GM19455 (cell line): ENCODE data around the gene HMGXB4.
A peak's percentile ranks its signal among the peaks of the same experiment; 100 is the strongest.
"Not testable (repeated sequence)": the region's sequence is repeated elsewhere in the genome, so short reads cannot be mapped to it uniquely, and the experiment has no call there.

ENCODE experiments used
- ATAC-seq: cut with Tn5 transposase; IDR thresholded peaks from one replicate; pipeline ENCODE4 v1.9.1; 2021; ENCODE audit not compliant: unreplicated experiment

The HMGXB4 gene

GRCh38 chr22:35257321-35258190 is at the start of gene HMGXB4:
Gene HMGXB4 (plus strand): TSS chr22:35257493. CDS start chr22:35262391, 4,898 bp downstream.
- peak; percentile 84 for ATAC-seq

- no peak for ATAC-seq
Measured at GRCh38 chr22:35208003-35208402, 49.3 kb upstream of the HMGXB4 start.

- ATAC-seq: no peak
Measured at GRCh38 chr22:35209203-35209602, 48.1 kb upstream of the HMGXB4 start.

- ATAC-seq: no peak
Measured at GRCh38 chr22:35212009-35212408, 45.3 kb upstream of the HMGXB4 start.

DNA sequence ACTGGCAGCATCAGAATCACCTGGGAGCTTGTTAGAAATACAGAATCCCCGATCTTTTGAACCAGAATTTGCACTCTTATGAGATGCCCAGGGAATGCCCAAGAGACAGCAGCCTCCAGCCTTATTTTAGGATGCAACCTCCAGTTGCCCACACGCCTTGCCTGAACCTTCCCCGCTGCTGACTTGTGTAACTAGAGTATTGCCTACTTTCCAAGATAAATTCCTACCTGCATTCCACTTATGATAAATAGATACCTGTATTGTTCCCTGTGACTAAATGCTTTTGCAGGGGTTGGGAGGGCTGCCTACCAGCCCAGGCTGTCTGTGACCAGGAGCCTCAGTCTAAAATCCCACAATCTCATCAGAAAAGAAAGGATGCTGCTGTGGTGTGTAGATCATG is 44.3 kb upstream of the HMGXB4 start:
- ATAC-seq: no peak

- ATAC-seq: no peak
Measured at GRCh38 chr22:35214968-35215367, 42.3 kb upstream of the HMGXB4 start.

GRCh38 chr22:35215993-35216392 is 41.3 kb upstream of the HMGXB4 start:
- no peak for ATAC-seq

DNA sequence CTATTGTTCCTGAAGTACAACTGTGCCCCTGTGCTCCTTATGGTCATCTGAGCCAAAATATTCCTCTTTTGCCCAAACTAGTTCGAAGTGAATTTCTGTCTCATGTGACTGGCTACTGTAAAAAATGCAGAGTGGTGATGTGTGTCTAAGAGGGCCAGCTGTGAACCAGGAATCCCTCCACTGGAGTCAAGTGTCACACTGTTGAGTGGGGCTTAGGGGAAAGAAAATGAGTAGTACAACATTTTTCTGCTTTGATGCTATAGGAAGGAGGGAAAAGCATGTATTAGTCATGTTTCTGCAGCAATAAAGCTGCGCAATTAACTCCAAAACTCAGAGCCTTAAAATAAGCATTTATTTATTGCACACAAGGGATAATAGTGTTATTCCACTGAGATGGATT is 39.8 kb upstream of the HMGXB4 start:
- no peak for ATAC-seq

DNA sequence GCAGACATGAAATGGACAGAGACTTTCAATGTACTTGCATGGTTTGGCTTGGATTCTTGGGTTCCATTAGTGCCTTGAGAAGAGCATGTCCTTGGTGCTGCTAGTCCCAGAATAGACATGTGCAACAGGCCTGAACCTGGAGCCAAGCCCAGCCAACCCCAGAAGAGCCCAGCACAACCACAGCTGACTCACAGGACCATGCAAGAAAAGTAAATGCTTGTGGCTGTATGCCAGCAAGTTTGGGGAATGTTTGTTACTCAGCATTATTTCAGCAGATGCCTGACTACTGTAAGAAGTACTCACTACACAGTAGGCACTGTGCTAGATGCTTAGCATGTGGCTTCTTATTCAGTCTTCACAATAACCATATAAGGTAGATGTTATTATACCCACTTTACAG is 39.2 kb upstream of the HMGXB4 start:
- ATAC-seq: no peak

DNA sequence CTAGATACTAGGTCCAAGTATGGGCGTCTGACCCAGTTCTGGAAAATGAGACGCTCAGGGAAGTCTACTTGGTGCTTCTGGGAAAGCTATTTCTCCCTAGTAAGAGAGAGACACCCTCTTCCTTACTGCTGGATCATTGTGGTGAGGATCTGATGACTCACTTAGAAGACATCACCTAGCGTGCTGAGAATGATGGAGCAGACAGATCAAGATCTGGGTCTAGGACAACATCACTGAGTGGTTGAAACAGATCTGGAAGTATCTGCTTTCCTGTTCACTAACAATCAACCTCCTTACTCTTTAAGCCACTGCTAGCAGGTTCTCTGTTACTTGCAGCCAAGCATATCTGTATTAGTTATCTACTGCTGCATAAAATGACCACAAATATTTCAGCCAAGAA is 38.3 kb upstream of the HMGXB4 start:
- no peak for ATAC-seq

DNA sequence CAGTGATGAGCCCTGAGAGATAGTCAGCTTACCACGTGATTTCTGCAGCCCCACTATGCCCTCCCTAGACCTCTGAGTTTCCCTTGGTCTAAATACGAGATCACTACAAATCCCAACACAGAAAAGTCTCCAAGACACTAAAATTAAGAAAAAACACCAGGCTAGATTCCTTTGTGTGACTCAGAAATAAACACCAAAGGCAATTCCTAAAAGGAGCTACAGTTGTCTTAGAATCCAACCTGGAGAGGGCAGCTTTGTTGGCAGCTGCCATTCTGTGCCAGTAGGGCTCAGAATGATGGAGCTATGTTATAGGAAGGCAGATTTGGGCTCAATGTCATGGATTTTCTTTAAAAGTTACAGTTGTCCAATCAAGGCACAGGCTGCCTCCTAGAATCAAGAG is 37.1 kb upstream of the HMGXB4 start:
- ATAC-seq: no peak

DNA sequence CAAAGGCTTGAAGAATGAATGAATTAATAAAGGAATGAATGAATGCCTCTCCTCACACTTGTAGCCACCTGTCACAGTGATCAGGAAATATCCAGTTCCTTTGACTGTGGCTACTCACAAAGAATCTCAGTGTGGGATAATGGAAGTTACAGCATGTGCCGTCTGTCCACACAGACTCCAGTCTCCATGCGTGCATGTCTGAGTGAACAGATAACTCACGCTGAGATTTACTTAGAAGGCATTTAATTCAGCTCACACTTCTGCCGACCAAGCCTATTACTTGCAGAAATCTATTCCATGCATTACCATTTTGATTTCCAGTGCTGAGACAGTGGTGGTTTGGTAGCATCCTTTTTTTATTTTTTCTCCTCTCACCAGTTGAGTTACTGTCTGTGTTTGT is 32.3 kb upstream of the HMGXB4 start:
- no peak for ATAC-seq

- no peak for ATAC-seq
Measured at GRCh38 chr22:35226958-35227647, 30.2 kb upstream of the HMGXB4 start.

DNA sequence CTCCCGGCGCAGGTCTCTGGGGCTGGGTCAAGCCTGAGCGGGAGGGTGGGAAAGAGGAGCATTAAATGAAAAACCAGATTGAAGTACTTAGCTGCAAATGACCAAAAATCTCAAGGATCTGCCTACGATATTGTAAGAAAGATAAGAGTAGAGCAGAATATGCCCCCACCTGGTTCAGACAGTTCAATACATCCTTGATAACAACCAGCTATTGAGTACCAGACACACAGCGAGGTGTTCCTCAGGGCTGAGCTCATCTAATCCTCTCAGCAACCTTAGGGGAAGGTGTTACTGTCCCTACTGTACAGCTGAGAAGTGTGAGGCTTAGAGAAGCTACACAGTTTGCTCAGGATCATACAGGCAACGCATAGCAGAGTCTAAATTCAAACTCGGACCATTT is 27.4 kb upstream of the HMGXB4 start:
- ATAC-seq: no peak

DNA sequence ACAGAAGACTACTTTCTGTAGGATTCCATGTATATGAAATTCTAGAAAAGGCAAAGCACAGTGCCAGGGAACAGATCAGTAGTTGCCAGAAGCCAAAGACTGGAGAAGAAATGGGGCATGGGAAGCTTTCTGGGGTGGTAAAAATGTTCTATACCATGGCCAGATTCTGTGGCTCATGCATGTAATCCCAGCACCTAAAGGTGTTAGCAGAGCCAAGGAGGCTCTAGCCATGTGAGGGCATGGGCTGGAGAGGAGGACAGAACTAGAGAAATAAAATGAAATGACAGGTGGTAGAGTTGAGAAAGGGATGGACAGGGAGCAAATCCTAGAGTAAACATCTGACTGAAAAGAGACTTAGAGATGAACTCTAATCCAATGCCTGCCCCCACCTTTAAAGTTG is 26.9 kb upstream of the HMGXB4 start:
- no peak for ATAC-seq

GRCh38 chr22:35230839-35231584 is 26.3 kb upstream of the HMGXB4 start:
- no peak for ATAC-seq

GRCh38 chr22:35231585-35232084 is 25.7 kb upstream of the HMGXB4 start:
- ATAC-seq: no peak

GRCh38 chr22:35238749-35239148 is 18.5 kb upstream of the HMGXB4 start:
- ATAC-seq: not testable (repeated sequence)

DNA sequence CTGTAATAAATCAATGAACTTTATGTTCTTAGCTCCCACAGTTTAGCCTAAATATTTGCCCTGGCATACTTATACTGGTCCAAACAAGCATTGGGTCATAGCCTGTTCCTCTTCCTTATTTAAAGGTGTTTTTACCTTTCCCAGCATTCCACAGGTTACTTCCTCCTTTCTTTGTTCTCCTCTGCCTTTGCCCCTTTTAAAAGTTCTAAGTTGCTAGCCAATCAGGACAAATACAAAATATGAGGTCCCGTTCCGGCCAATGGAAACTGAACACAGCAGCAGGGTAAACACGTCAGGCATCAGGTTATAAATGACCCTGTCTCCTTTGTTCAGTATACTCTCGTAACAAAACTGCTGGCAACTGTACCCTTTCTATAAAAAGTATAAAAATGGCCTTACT is 12.8 kb upstream of the HMGXB4 start:
- ATAC-seq: not testable (repeated sequence)

- ATAC-seq: no peak
Measured at GRCh38 chr22:35250156-35250555, 7.1 kb upstream of the HMGXB4 start.

GRCh38 chr22:35253946-35254345 is 3.3 kb upstream of the HMGXB4 start:
- no peak for ATAC-seq

- peak; percentile 15 for ATAC-seq
Measured at GRCh38 chr22:35257002-35257320, 332 bp upstream of the HMGXB4 start.
